HFF-Myc (cell line): ENCODE results near the gene NDUFV2.

Experiments used
- DNase-seq: peaks from one replicate; pipeline ENCODE4 v3.0.0-alpha.2; 2011; ENCODE audit warnings: low read depth; ENCODE audit errors: extremely low read depth
- H3K4me3 ChIP-seq: replicated peaks from 2 replicates; pipeline ENCODE4 v1.5.1; 2011; ENCODE audit warnings: low read depth, mild to moderate bottlenecking, control low read depth, low read length
- CTCF ChIP-seq: IDR thresholded peaks from 2 replicates; pipeline ENCODE4 v1.5.1; 2012; ENCODE audit warnings: mild to moderate bottlenecking, low read depth, low read length, control low read depth; ENCODE audit errors: missing control alignments

NDUFV2 gene

DNA sequence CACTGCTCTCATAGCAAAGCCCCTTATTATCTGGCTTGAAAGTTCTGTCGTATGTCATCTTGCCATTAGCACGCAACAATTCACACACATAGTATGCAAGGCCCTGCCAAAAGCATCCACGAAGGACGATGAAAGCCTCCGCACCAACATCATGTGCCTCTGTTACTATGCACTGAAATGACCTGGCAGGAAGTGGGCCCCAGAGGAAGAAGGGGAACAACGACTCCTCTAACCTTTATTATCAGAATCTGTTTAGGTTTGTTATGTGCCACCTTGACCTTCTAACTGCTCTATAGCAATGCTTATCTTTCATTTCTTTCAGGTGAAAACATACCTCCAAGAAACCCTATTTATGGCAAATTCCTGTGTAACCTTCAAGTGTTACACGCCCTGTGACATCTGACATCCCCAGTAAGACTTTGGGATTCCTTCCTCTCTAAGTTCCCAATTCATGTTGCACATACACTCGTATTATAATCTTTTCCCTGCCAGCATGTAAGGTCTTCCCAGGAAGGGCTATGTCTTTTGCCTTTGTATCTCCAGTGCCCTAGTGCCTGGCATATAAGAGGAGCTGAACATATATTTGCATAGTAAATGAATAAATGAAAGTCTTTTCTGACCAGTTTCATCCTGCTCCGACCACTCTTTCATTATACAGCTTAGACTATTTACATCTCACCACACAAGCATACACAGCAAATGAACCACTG lies 7.0 kb upstream of the NDUFV2 start:
- H3K4me3 ChIP-seq: no peak overlapping the region
- DNase-seq: no peak
- TF ChIP-seq CTCF: no peak

- no peak for TF ChIP-seq CTCF
- no peak overlapping the region for H3K4me3 ChIP-seq
- DNase-seq: no peak
Observed at GRCh38 chr18:9096007-9096371, 6.5 kb upstream of the NDUFV2 start.

DNA sequence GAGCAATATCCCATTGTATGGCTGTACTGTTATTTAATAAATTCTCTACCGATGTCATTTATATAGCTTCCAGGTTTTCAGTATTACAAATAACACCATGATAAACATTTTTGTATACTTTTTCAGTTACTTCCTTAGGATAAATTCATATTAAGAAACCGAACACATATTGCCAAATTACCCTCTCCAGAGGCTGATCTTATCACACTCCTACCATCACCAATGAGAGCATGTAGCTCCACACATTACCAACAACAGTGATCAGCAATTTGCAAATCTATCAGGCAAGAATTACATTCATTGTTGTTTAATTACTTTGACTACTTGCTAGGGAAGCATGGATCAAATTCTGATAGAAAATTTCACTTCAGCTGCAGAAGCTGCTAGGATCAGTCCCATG lies 5.8 kb upstream of the NDUFV2 start:
- no peak overlapping the region for H3K4me3 ChIP-seq
- TF ChIP-seq CTCF: no peak
- no peak for DNase-seq

DNA sequence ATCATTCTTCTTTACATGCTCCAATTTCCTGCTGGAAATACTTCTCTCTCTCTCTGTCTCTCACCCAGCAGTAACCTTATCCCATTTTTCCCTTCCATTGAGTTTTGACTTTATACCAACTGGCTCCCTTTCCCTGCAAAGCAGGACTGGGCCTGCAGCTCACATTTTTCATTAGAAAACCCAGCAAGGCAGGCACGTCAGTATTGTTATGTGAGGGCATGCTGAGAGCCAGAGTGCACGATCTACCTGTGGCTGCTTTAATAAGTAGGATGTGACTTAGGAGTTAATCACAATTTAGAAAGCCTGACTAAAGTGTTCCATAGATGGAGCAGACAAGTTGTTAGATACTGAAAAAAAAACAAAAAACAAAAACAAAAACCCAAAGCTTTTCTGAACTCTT lies 5.2 kb upstream of the NDUFV2 start:
- H3K4me3 ChIP-seq: no peak overlapping the region
- DNase-seq: no peak
- TF ChIP-seq CTCF: no peak

DNA sequence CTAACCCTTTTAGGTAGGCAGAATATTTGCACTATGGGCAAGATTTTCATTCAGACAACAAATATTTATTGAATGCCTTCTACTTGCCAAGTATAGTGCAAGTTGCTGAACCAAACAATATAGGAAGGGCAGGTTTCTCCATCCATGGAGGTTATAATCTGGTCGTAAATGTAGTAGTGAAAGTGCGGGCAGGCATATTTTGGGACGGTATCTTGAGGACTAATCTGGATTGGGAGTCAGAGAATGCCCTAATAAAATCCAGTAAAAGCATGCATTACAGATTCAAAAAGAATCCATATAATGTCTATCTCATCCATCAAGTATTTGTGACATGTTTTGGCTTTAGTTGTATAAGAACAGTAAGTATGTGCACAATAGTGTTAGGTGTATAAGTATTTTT lies 1.7 kb upstream of the NDUFV2 start:
- H3K4me3 ChIP-seq: no peak overlapping the region
- TF ChIP-seq CTCF: no peak
- no peak for DNase-seq

- peak overlapping the region; percentile 72 for H3K4me3 ChIP-seq
- DNase-seq: no peak
- no peak for TF ChIP-seq CTCF
Observed at GRCh38 chr18:9101730-9102507, 580 bp upstream of the NDUFV2 start.
